Activated T-helper 1 cell treated with Interleukin-2 at 50 U/mL for 16 hours (primary cell): ENCODE results near the gene SDK1.

Experiments
- DNase-seq: peaks from one replicate; pipeline ENCODE4 v3.0.0-alpha.2; 2020; ENCODE audit warnings: low read depth

SDK1 gene

GRCh38 chr7:3880228-3880987 is 579.4 kb downstream of the SDK1 start:
- no peak for DNase-seq

- no peak for DNase-seq
These were observed 581.7 kb downstream of the SDK1 start for GRCh38 chr7:3882782-3883181.

- DNase-seq = no peak
These were observed 583.5 kb downstream of the SDK1 start for GRCh38 chr7:3884543-3884942.

GRCh38 chr7:3887096-3887690 is 586.1 kb downstream of the SDK1 start:
- DNase-seq = no peak

GRCh38 chr7:3888096-3888495 is 587.0 kb downstream of the SDK1 start:
- DNase-seq = no peak

GRCh38 chr7:3892157-3892556 is 591.1 kb downstream of the SDK1 start:
- DNase-seq = no peak

GRCh38 chr7:3892686-3893085 is 591.6 kb downstream of the SDK1 start:
- no peak for DNase-seq

- no peak for DNase-seq
These were observed 592.2 kb downstream of the SDK1 start for GRCh38 chr7:3893151-3893788.

- DNase-seq = no peak
These were observed 592.7 kb downstream of the SDK1 start for GRCh38 chr7:3893789-3894153.

- DNase-seq = no peak
These were observed 594.5 kb downstream of the SDK1 start for GRCh38 chr7:3895341-3896116.

- no peak for DNase-seq
These were observed 595.2 kb downstream of the SDK1 start for GRCh38 chr7:3896169-3896765.

- DNase-seq = no peak
These were observed 596.6 kb downstream of the SDK1 start for GRCh38 chr7:3897430-3898372.

- no peak for DNase-seq
These were observed 598.5 kb downstream of the SDK1 start for GRCh38 chr7:3899559-3899991.

- no peak for DNase-seq
These were observed 607.1 kb downstream of the SDK1 start for GRCh38 chr7:3908153-3908552.

- no peak for DNase-seq
These were observed 608.1 kb downstream of the SDK1 start for GRCh38 chr7:3909128-3909527.

- DNase-seq = no peak
These were observed 609.0 kb downstream of the SDK1 start for GRCh38 chr7:3910054-3910453.

GRCh38 chr7:3911685-3912084 is 610.6 kb downstream of the SDK1 start:
- no peak for DNase-seq

- no peak for DNase-seq
These were observed 611.2 kb downstream of the SDK1 start for GRCh38 chr7:3912291-3912690.

GRCh38 chr7:3914051-3914775 is 613.2 kb downstream of the SDK1 start:
- no peak for DNase-seq

GRCh38 chr7:3915337-3915878 is 614.4 kb downstream of the SDK1 start:
- no peak for DNase-seq
